ENCODE measurements around the gene DOCK9.

DOCK9 gene

GRCh38 chr13:98803111-98803561 lies 174.7 kb downstream of the DOCK9 start:
- in situ Hi-C loops (cut with MboI; ENCODE audit: low sequenced_read_pairs), result no loop called here

- in situ Hi-C loops (cut with MboI; ENCODE audit: low sequenced_read_pairs), result no loop called here
Observed at GRCh38 chr13:98802559-98802958, 175.3 kb downstream of the DOCK9 start.

GRCh38 chr13:98801626-98802418 lies 176.0 kb downstream of the DOCK9 start:
- in situ Hi-C loops (cut with MboI; ENCODE audit: low sequenced_read_pairs), result no loop called here

GRCh38 chr13:98800078-98800477 lies 177.8 kb downstream of the DOCK9 start:
- in situ Hi-C loops (cut with MboI; ENCODE audit: low sequenced_read_pairs), result no loop called here

GRCh38 chr13:98798849-98799645 lies 178.8 kb downstream of the DOCK9 start:
- in situ Hi-C loops (cut with MboI; ENCODE audit: low sequenced_read_pairs), result no loop called here

GRCh38 chr13:98797456-98797855 lies 180.4 kb downstream of the DOCK9 start:
- in situ Hi-C loops (cut with MboI; ENCODE audit: low sequenced_read_pairs), result no loop called here

DNA sequence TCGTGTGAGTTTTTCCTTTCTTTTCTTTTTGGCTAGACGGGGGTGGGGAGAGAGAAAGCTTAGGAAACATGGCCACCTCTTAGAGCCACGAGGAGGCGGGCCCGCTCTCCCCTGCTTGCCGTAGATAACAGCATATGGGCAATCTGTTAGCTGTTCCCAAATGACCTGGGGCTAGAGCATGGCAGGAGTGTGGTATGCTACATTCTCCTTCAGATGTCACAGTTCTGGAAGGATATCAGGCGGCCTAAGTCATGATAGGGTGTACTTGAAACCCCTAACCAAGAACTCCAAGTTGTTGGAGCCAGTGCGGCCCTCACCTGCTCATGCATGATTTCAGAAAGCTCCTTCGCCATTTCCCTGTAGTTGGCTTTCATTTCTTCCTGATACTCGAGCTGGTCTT lies 181.1 kb downstream of the DOCK9 start:
- in situ Hi-C loops (cut with MboI; ENCODE audit: low sequenced_read_pairs), result no loop called here

DNA sequence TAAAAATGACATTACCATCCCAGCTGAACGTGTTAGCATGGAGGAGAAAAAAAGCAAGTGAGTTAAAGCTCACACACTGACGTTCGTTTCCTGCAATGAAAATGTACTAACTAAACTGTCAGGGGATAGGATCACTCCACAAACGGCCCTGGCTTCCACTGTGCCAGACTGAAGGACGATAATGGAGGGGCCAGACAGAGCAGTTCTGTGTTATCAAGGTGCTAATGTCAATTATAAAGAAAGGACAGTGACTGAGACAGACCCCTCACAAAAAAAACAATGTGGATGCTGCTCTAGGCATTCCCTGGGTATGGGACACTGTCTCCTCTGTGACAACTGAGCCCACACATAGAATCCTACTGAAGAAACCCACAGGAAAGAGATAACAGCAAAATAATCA lies 181.7 kb downstream of the DOCK9 start:
- in situ Hi-C loops (cut with MboI; ENCODE audit: low sequenced_read_pairs), result no loop called here

GRCh38 chr13:98795220-98795619 lies 182.6 kb downstream of the DOCK9 start:
- in situ Hi-C loops (cut with MboI; ENCODE audit: low sequenced_read_pairs), result no loop called here

DNA sequence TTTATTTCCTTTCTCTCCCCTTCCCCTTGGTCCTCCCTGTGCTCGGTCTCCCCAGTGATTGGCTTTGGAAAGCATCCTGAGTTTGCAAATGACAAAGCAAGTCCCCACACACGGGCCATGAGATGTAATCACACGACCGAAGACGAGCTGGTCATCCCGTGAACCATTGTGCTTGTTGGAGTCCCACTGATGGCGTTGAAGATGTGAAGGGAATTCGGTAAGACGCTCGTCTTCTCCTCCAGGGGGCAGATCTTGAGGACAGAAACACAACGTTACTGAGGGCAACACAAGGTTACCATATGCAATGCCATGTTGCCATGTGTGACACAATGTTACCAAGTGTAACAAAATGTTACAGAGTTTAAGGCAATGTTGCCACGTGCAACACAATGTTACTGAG lies 183.4 kb downstream of the DOCK9 start:
- in situ Hi-C loops (cut with MboI; ENCODE audit: low sequenced_read_pairs), result no loop called here

DNA sequence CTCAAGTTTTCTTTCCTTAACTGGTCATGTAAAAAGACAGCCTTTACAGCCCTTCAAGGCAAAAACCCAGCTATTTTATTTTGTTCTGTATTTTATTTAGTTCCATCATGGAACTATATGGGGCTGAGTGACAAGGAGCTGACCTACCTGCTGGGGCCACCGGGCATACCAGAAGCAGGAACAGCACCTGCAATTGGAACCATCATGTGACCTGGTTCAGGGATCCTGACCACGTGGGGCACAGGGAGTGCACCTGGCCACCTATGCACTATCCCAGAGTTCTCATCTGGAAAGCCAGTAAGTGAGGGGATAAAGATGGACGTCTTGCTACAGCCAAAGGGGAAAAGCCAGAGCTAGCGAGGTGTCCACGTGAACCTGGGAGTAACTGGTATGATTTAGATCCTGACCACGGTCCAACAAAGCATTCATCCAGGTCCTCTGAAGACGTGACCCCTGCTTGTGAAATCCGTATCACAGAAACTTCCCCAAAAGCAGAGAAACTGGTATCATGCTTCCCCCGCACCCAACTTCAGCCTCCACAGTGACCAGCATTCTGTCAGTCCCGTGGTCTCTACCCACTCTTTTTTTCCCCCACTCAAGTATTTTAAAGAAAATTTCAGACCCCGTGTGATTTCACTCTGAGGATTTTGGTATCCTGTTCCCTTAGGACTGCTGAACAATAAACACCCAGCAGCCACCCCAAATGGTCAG lies 184.9 kb downstream of the DOCK9 start:
- in situ Hi-C loops (cut with MboI; ENCODE audit: low sequenced_read_pairs), result no loop called here

- in situ Hi-C loops (cut with MboI; ENCODE audit: low sequenced_read_pairs), result no loop called here
Observed at GRCh38 chr13:98792321-98792720, 185.5 kb downstream of the DOCK9 start.

- in situ Hi-C loops (cut with MboI; ENCODE audit: low sequenced_read_pairs), result no loop called here
Observed at GRCh38 chr13:98791611-98792010, 186.3 kb downstream of the DOCK9 start.

GRCh38 chr13:98787996-98788395 lies 189.9 kb downstream of the DOCK9 start:
- in situ Hi-C loops (cut with MboI; ENCODE audit: low sequenced_read_pairs), result no loop called here

GRCh38 chr13:98787173-98787572 lies 190.7 kb downstream of the DOCK9 start:
- in situ Hi-C loops (cut with MboI; ENCODE audit: low sequenced_read_pairs), result no loop called here

DNA sequence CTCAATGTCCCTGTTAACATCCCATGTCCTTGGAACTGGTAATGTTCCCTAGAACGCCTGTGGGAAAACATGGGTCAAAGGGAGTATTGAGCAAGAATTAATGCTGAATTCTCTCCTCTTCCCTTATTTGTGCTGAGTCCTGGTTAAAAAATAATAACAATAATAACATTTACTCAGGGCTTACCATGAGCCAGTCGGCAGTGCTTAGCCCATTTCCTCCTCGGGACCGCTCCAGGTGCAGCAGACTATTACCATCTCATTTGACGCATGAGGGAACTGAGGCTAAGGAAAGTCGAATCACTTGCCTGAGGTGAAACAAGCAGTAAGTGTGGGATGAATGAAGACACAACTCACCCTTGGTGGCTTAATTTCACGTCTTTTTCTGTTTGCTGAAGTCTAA lies 191.8 kb downstream of the DOCK9 start:
- in situ Hi-C loops (cut with MboI; ENCODE audit: low sequenced_read_pairs), result no loop called here

GRCh38 chr13:98785405-98785804 lies 192.5 kb downstream of the DOCK9 start:
- in situ Hi-C loops (cut with MboI; ENCODE audit: low sequenced_read_pairs), result no loop called here

DNA sequence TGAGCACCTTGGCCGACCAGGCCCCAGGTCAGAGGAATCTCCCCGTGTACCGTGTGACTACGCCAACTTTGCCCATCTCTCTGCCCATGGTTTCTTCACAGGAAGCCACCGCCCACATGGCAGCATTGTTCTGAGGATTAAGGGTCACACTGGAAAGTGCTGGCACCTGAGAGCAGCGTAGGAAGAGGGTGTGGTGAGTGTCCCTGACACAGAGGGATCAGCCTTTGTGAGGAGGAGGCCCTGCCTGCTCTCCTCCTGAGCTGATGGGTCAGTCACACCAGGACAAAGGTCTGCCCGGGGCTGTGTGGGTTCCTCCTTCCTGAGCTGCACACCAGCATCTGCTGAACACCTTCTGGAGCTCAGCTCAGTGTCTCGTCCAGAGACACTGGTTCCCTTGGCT lies 193.2 kb downstream of the DOCK9 start:
- in situ Hi-C loops (cut with MboI; ENCODE audit: low sequenced_read_pairs), result no loop called here

DNA sequence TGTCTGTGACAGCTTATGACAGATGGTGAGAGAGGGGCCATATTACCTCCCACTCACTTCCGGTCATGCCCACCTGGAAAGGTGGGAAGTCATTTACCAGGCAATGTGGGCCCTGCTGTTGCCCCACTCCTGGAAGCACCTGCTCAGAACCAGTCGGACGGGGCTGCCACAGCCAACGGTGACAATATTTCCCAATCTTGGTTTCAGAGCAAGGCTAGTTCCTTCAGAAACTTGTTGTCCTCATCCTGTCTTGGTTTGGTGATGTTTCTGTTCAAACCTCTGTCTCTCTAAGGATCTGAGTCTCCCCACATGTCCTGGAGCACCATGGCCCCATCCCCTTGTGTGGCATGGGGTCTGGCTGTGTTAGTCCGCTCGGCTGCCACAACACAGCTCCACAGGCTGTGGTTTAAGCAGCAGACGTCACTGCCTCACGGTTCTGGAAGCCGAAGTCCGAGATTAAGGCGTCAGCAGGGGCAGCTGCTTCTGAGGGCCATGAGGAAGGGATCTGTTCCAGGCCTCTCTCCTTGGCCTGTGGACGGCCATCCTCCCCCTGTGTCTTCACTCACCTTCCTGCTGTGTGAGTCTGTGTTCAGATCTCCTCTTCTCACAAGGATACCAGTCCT lies 193.9 kb downstream of the DOCK9 start:
- in situ Hi-C loops (cut with MboI; ENCODE audit: low sequenced_read_pairs), result no loop called here

DNA sequence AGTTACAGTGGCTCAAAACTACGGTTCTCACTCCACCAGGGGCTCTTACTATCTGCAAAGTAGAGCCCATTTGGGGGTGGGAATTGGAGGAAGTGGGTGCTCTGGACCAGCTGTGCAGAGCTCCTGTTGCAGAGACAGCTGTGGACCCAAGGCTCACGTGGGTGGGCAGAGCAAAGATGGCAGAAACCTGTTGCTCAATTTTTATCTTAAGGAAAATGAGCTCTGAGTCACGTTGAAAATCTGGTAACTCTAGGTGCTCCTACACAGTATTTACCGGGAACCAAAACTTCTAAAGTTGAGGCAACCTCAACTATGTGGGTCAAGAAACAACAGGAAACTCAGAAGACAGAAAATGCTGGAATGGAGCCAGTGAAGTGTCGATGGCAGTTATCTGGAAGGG lies 195.2 kb downstream of the DOCK9 start:
- in situ Hi-C loops (cut with MboI; ENCODE audit: low sequenced_read_pairs), result no loop called here

- in situ Hi-C loops (cut with MboI; ENCODE audit: low sequenced_read_pairs), result no loop called here
Observed at GRCh38 chr13:98781905-98782304, 196.0 kb downstream of the DOCK9 start.

Data from hTERT RPE-1 (cell line).